Fibroblast of skin of left quadriceps (primary cell): Measurements from ENCODE around the gene DPCD.
"Not testable (repeated sequence)": the region's sequence is repeated elsewhere in the genome, so short reads cannot be mapped to it uniquely, and the experiment has no call there.

Experiments
- DNase-seq, 2 experiments: peaks; one replicate each; pipeline ENCODE4 v3.0.0-alpha.2; 2013; ENCODE audit warnings: low read depth in 2 of 2

DPCD gene

GRCh38 chr10:101618871-101619270, 30.8 kb downstream of the DPCD start:
- DNase-seq: no peak

GRCh38 chr10:101619983-101620382, 31.9 kb downstream of the DPCD start:
- DNase-seq: no peak

- DNase-seq: no peak
Observed at GRCh38 chr10:101623528-101623927, 35.4 kb downstream of the DPCD start.

GRCh38 chr10:101624526-101625102, 36.5 kb downstream of the DPCD start:
- no peak for DNase-seq

GRCh38 chr10:101625821-101626412, 37.8 kb downstream of the DPCD start:
- no peak for DNase-seq

GRCh38 chr10:101629837-101630632, 41.9 kb downstream of the DPCD start:
- DNase-seq: no peak

- DNase-seq: no peak
Observed at GRCh38 chr10:101630633-101630920, 42.5 kb downstream of the DPCD start.

GRCh38 chr10:101631821-101632475, 43.8 kb downstream of the DPCD start:
- DNase-seq: no peak

- not testable (repeated sequence) for DNase-seq
Observed at GRCh38 chr10:101633510-101633909, 45.4 kb downstream of the DPCD start.

- no peak for DNase-seq
Observed at GRCh38 chr10:101639141-101639900, 51.2 kb downstream of the DPCD start.

GRCh38 chr10:101643546-101643945, 55.4 kb downstream of the DPCD start:
- no peak for DNase-seq

- no peak for DNase-seq
Observed at GRCh38 chr10:101644002-101644401, 55.9 kb downstream of the DPCD start.

GRCh38 chr10:101645659-101646058, 57.5 kb downstream of the DPCD start:
- no peak for DNase-seq

GRCh38 chr10:101646364-101646763, 58.2 kb downstream of the DPCD start:
- no peak for DNase-seq

GRCh38 chr10:101647255-101647654, 59.1 kb downstream of the DPCD start:
- DNase-seq: no peak

- no peak for DNase-seq
Observed at GRCh38 chr10:101649525-101650085, 61.5 kb downstream of the DPCD start.

- no peak for DNase-seq
Observed at GRCh38 chr10:101650863-101651262, 62.7 kb downstream of the DPCD start.

GRCh38 chr10:101651336-101651735, 63.2 kb downstream of the DPCD start:
- no peak for DNase-seq

- DNase-seq: no peak
Observed at GRCh38 chr10:101653536-101653935, 65.4 kb downstream of the DPCD start.

- no peak for DNase-seq
Observed at GRCh38 chr10:101655570-101655969, 67.4 kb downstream of the DPCD start.

GRCh38 chr10:101656890-101657289, 68.8 kb downstream of the DPCD start:
- DNase-seq: no peak

GRCh38 chr10:101658975-101659374, 70.9 kb downstream of the DPCD start:
- no peak for DNase-seq
